ENCODE results near the gene DYNC2H1.

DYNC2H1 gene

DNA sequence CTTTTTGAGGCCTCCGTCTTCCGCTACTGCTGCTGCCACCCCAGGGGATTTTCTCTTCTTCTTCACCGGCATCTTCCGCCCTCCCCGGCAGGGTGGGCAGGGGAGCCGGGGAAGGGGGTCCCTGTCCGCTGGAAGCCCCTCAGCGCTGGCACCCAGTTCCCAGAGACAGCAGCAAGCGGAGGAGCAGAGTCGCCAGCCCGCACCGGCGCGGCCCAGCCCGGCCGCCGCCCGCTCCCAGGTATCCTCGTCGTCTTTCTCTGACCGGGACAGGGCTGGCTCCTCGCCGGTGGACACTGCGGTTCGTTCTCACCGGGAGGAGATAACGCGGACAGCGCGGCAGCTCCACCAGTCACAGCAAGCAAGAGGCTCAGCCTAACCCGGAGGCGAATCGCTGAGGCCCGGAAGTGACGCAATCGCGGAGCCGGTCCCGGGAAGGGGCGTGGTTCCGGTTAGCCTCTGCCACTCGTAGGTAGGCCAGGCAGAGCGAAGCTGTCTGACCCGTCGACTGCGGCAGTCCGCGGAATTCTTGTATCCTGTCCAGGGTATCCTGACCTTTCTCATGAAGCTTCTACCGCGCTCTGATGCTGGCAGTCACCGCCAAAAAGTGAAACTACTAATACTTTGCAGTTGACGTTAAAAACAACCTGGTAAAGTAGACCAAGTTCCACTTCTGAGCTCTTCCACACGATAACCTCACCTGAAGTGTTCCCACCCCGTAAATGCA is 17.3 kb upstream of the DYNC2H1 start, which contains the start of gene DCUN1D5:
Gene DCUN1D5 (minus strand): TSS at position 360 of the 724 bp plus-strand sequence. CDS start 288 bp downstream, at position 72.
- TF ChIP-seq, protein P1, sequence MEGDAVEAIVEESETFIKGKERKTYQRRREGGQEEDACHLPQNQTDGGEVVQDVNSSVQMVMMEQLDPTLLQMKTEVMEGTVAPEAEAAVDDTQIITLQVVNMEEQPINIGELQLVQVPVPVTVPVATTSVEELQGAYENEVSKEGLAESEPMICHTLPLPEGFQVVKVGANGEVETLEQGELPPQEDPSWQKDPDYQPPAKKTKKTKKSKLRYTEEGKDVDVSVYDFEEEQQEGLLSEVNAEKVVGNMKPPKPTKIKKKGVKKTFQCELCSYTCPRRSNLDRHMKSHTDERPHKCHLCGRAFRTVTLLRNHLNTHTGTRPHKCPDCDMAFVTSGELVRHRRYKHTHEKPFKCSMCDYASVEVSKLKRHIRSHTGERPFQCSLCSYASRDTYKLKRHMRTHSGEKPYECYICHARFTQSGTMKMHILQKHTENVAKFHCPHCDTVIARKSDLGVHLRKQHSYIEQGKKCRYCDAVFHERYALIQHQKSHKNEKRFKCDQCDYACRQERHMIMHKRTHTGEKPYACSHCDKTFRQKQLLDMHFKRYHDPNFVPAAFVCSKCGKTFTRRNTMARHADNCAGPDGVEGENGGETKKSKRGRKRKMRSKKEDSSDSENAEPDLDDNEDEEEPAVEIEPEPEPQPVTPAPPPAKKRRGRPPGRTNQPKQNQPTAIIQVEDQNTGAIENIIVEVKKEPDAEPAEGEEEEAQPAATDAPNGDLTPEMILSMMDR (conservative IDR thresholded peaks at IDR 0.05; ENCODE audit: low read depth, low read length), result no peak
- peak; percentile 81 for DNase-seq (ENCODE audit: low read depth)
- H3K4me3 ChIP-seq (ENCODE audit: low read length), result peak within 1 kb of the TSS; percentile 84

DNA sequence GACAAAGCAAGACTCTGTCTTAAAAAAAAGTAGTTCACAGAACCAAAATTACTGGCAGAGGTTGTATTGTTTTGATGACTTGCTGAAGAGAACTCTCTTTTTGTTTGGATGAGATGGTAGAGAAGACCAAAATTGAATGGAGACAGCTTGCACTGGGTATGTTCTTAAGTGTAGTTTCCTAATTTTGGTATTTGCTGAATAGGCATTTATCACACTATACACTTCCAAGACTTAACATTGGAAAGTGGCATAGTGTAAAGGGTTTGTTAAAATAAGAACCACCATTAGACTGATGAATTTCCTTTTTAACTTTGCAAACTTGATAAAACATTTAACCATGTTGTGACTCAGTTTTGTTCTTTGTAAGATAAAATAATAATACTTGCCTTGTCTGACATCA is 11.9 kb upstream of the DYNC2H1 start:
- TF ChIP-seq, protein P1 (conservative IDR thresholded peaks at IDR 0.05; ENCODE audit: low read depth, low read length), result no peak
- DNase-seq (ENCODE audit: low read depth), result no peak
- H3K4me3 ChIP-seq (ENCODE audit: low read length), result no peak overlapping the region

DNA sequence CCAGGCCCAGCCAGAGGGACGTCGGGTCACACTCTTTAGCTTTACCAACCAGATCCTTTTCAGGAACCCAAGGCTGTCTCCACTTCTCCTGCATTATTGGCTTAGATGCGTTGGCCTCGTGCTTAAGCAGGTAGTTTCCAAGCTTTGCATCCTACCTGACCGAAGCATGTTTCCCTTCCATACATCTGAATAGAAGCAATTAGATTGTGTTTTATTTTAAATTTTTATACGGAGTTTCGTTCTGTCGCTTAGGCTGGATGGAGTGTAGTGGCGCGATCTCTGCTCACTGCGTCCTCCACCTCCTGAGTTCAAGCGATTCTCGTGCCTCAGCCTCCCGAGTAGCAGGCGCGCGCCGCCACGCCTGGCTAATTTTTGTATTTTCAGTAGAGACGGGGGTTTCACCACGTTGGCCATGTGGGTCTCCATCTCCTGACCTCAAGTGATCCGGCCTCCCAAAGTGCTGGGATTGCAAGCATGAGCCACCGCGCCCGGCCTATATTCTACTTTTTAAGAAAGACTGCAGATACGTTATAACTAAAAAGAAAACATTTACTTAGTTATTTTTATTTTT is 677 bp downstream of the DYNC2H1 start:
- peak overlapping the region; percentile 90 for H3K4me3 ChIP-seq (ENCODE audit: low read length)
- no peak for DNase-seq (ENCODE audit: low read depth)
- TF ChIP-seq, protein P1 (conservative IDR thresholded peaks at IDR 0.05; ENCODE audit: low read depth, low read length), result no peak

DNA sequence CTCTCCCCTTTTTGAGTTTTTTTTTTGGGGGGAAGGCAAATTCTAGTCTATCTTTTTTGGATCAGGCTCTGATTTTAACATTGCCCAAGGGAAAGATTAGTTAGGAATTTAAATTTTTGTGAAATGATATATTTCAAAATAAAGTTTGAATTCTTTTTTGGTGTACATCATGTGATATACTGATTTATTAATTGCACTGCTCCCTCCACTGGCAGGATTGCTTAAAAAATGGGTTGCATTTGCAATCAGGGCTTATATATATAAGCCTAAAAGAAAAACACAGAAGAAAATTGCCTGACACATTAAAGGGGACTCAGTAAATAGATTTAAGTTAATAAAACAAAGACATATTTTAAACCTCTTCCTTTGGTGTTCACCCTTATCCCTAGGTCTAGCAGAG is 1.2 kb downstream of the DYNC2H1 start:
- TF ChIP-seq, protein P1 (conservative IDR thresholded peaks at IDR 0.05; ENCODE audit: low read depth, low read length), result peak; percentile 50
- DNase-seq (ENCODE audit: low read depth), result peak; percentile 23
- peak overlapping the region; percentile 90 for H3K4me3 ChIP-seq (ENCODE audit: low read length)

DNA sequence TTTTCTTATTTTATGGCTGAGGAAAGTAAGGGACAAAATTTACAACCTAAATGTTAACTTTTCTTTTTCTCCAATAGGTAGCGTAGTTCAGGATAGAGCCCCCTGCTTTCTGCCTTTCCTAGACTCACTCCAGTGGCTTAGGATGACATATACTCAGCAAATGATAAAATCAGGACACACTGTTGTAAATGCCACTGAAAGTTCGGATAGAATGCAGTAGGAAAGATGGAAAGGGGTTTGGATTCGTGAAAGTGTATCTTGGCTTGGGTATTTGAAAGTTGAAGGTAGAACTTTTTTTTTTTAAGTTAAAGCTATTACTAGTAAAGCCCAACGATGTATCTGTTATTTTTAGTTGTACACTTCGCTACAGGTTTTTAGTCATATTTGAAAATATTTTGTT is 2.2 kb downstream of the DYNC2H1 start:
- H3K4me3 ChIP-seq (ENCODE audit: low read length), result no peak overlapping the region

DNA sequence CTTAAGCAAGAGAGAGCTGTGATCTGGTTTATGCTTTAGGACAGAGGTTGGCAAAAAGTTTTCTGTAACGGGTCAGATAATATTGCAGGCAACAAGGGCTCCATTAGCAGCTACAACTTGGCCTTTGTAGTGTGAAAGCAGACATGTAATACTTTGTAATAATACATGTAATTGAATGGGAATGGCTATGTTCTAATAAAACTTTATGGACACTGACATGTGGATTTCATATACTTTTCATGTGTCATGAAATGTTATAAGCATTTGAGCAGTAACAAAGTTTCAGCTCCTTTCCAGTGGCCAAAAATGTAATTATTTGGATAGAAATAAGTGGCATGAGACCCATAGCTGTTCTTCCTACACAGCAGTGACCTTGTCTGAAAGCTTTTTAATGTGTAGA is 3.1 kb downstream of the DYNC2H1 start:
- TF ChIP-seq, protein P1 (conservative IDR thresholded peaks at IDR 0.05; ENCODE audit: low read depth, low read length), result no peak
- no peak for DNase-seq (ENCODE audit: low read depth)
- no peak overlapping the region for H3K4me3 ChIP-seq (ENCODE audit: low read length)

More for the DNA sequence above, 2.2 kb downstream of the DYNC2H1 start:
- DNase-seq (ENCODE audit: low read depth), result no peak
- TF ChIP-seq, protein P1 (conservative IDR thresholded peaks at IDR 0.05; ENCODE audit: low read depth, low read length), result no peak

DNA sequence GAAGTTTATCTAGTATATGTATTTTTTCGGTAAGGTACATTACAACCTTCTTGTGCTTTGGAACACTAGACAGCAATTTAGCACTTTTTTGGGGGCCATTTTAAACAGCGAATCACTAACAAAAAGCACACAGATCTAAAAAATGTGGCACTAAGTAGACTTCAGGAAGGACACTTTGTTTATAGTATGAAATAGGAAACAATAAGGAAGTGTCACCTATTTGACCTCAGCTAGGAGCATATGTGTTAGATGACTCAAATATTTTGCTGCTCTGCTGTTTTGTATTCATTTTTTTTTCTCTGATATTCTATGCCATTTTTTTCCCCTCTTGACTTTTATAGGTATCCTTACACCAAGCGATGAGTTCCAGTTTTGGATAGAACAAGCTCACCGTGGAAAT is 5.6 kb downstream of the DYNC2H1 start:
- TF ChIP-seq, protein P1 (conservative IDR thresholded peaks at IDR 0.05; ENCODE audit: low read depth, low read length), result no peak
- no peak overlapping the region for H3K4me3 ChIP-seq (ENCODE audit: low read length)
- no peak for DNase-seq (ENCODE audit: low read depth)
